ENCODE results near the gene PTPRB. TPM values are rescaled to one million over a fixed set of nuclear protein-coding genes. Genes with fewer than 3 reads are reported as not detected.
A peak's percentile ranks its signal among the peaks of the same experiment; 100 is the strongest.

Gene PTPRB
- total and polyA plus RNA-seq, 2 donors (not counting 1 experiment from before 2014, with no cell fraction given) = 0.66 to 1.6 TPM

GRCh38 chr12:70615174-70615866, 21.9 kb downstream of the PTPRB start:
- no peaks in the 10 kb centered on the region for H3K4me1 ChIP-seq (ENCODE audit: control insufficient read depth, extremely low read depth, insufficient read depth, low read length)
- H3K79me2 ChIP-seq (ENCODE audit: control insufficient read depth, insufficient read depth, low read length) = no peaks in the 10 kb centered on the region
- H3K9me3 ChIP-seq (ENCODE audit: control insufficient read depth, insufficient read depth, low read depth, low read length) = no peaks in the 10 kb centered on the region
- no peak for TF ChIP-seq CTCF (conservative IDR thresholded peaks at IDR 0.05 in 1 of 2, IDR thresholded peaks at IDR 0.05 in 1 of 2; ENCODE audit: low read depth in 1 of 2, low read length in 2 of 2)
- no peak for TF ChIP-seq EZH2 (IDR thresholded peaks at IDR 0.05; ENCODE audit: low read length, missing control alignments)
- no peaks in the 10 kb centered on the region for H4K20me1 ChIP-seq (ENCODE audit: control insufficient read depth, extremely low read depth, insufficient read depth, low read length)
- H3K9ac ChIP-seq (ENCODE audit: insufficient read depth, low read length) = no peak overlapping the region
- DNase-seq (ENCODE audit: low read depth in 2 of 2) = no peak
- H3K36me3 ChIP-seq (ENCODE audit: control insufficient read depth, insufficient read depth, low read length) = no peaks in the 10 kb centered on the region
- H3K27ac ChIP-seq (ENCODE audit: insufficient read depth, low read length) = no peak overlapping the region
- H2AFZ ChIP-seq (ENCODE audit: low read length) = no peak overlapping the region
- no peak overlapping the region for H3K4me2 ChIP-seq (ENCODE audit: extremely low read depth, insufficient read depth, low read length)
- H3K4me3 ChIP-seq (replicated peaks in 1 of 4; ENCODE audit: control extremely low read depth in 1 of 4, insufficient read depth in 1 of 4, low read depth in 3 of 4, low read length in 4 of 4) = no peak overlapping the region
- H3K27me3 ChIP-seq (ENCODE audit: control insufficient read depth, insufficient read depth, low read length) = no peaks in the 10 kb centered on the region

- Histone ChIP-seq H3K4me1 (ENCODE audit: control insufficient read depth, extremely low read depth, insufficient read depth, low read length) (no peaks in the 10 kb centered on the region), H3K36me3 (ENCODE audit: control insufficient read depth, insufficient read depth, low read length) (no peaks in the 10 kb centered on the region), H3K79me2 (ENCODE audit: control insufficient read depth, insufficient read depth, low read length) (no peaks in the 10 kb centered on the region), H2AFZ (ENCODE audit: low read length) (peak overlapping the region; percentile 67), H3K27me3 (ENCODE audit: control insufficient read depth, insufficient read depth, low read length) (no peaks in the 10 kb centered on the region), H3K4me2 (ENCODE audit: extremely low read depth, insufficient read depth, low read length) (peak overlapping the region; percentile 80), H3K4me3 (replicated peaks in 1 of 4; ENCODE audit: control extremely low read depth in 1 of 4, insufficient read depth in 1 of 4, low read depth in 3 of 4, low read length in 4 of 4) (peak overlapping the region; percentile 40 to 62 (median 52)), H3K9ac (ENCODE audit: insufficient read depth, low read length) (peak overlapping the region; percentile 55), H3K27ac (ENCODE audit: insufficient read depth, low read length) (no peak overlapping the region), H4K20me1 (ENCODE audit: control insufficient read depth, extremely low read depth, insufficient read depth, low read length) (no peaks in the 10 kb centered on the region), H3K9me3 (ENCODE audit: control insufficient read depth, insufficient read depth, low read depth, low read length) (no peaks in the 10 kb centered on the region)
- TF ChIP-seq EZH2 (IDR thresholded peaks at IDR 0.05; ENCODE audit: low read length, missing control alignments) = no peak
- DNase-seq (ENCODE audit: low read depth in 2 of 2) = peak; percentile 10 to 42
Observed at GRCh38 chr12:70609739-70610491, 27.3 kb downstream of the PTPRB start.

GRCh38 chr12:70609203-70609602, 28.0 kb downstream of the PTPRB start:
- no peak for TF ChIP-seq EZH2 (IDR thresholded peaks at IDR 0.05; ENCODE audit: low read length, missing control alignments)
- TF ChIP-seq CTCF (conservative IDR thresholded peaks at IDR 0.05 in 1 of 2, IDR thresholded peaks at IDR 0.05 in 1 of 2; ENCODE audit: low read depth in 1 of 2, low read length in 2 of 2) = no peak
- peak overlapping the region in 3 of 4 experiments; percentile 40 to 62 (median 46) for H3K4me3 ChIP-seq (replicated peaks in 1 of 4; ENCODE audit: control extremely low read depth in 1 of 4, insufficient read depth in 1 of 4, low read depth in 3 of 4, low read length in 4 of 4)
- H3K27ac ChIP-seq (ENCODE audit: insufficient read depth, low read length) = no peak overlapping the region
- no peak overlapping the region for H3K9ac ChIP-seq (ENCODE audit: insufficient read depth, low read length)
- peak overlapping the region; percentile 80 for H3K4me2 ChIP-seq (ENCODE audit: extremely low read depth, insufficient read depth, low read length)
- no peaks in the 10 kb centered on the region for H3K9me3 ChIP-seq (ENCODE audit: control insufficient read depth, insufficient read depth, low read depth, low read length)
- no peaks in the 10 kb centered on the region for H4K20me1 ChIP-seq (ENCODE audit: control insufficient read depth, extremely low read depth, insufficient read depth, low read length)
- no peaks in the 10 kb centered on the region for H3K4me1 ChIP-seq (ENCODE audit: control insufficient read depth, extremely low read depth, insufficient read depth, low read length)
- peak overlapping the region; percentile 5 for H2AFZ ChIP-seq (ENCODE audit: low read length)
- no peaks in the 10 kb centered on the region for H3K36me3 ChIP-seq (ENCODE audit: control insufficient read depth, insufficient read depth, low read length)
- no peaks in the 10 kb centered on the region for H3K79me2 ChIP-seq (ENCODE audit: control insufficient read depth, insufficient read depth, low read length)
- H3K27me3 ChIP-seq (ENCODE audit: control insufficient read depth, insufficient read depth, low read length) = no peaks in the 10 kb centered on the region
- peak in 1 of 2 donors; percentile 21 for DNase-seq (ENCODE audit: low read depth in 2 of 2)
